Astrocyte (in vitro differentiated cells and primary cell): ENCODE data around the gene CD207. TPM values are rescaled to one million over a fixed set of nuclear protein-coding genes. Genes with fewer than 3 reads are reported as not detected.

Experiments used
- DNase-seq: peaks from one replicate; pipeline ENCODE4 v3.0.0-alpha.2; 2010; ENCODE audit warnings: low read depth
- FAIRE-seq: peaks from 2 replicates; lab custom pipeline; 2011; peaks lifted over from hg19 to GRCh38; lab: Jason Lieb, UNC
- H2AFZ ChIP-seq: 2 replicates; pipeline ENCODE4 v1.6.0; 2012; ENCODE audit warnings: low read depth, low read length, inconsistent platforms
- H3K27ac ChIP-seq: 2 replicates; pipeline ENCODE4 v1.5.1; 2011; ENCODE audit warnings: low read depth, low read length, inconsistent platforms
- H3K27me3 ChIP-seq: 2 replicates; pipeline ENCODE4 v1.6.0; 2011; ENCODE audit warnings: low read length, inconsistent platforms; ENCODE audit not compliant: insufficient read depth
- H3K36me3 ChIP-seq: 2 replicates; pipeline ENCODE4 v1.5.1; 2011; ENCODE audit warnings: low read length, inconsistent platforms; ENCODE audit not compliant: insufficient read depth
- H3K4me1 ChIP-seq: 2 replicates; pipeline ENCODE4 v1.5.1; 2011; ENCODE audit warnings: low read length, inconsistent platforms; ENCODE audit not compliant: insufficient read depth
- H3K4me2 ChIP-seq: 2 replicates; pipeline ENCODE4 v1.6.0; 2012; ENCODE audit warnings: low read length, inconsistent platforms
- H3K4me3 ChIP-seq: 2 replicates; pipeline ENCODE4 v1.5.1; 2011; ENCODE audit warnings: low read depth, mild to moderate bottlenecking, low read length, inconsistent platforms; ENCODE audit not compliant: insufficient read depth
- H3K79me2 ChIP-seq: 2 replicates; pipeline ENCODE4 v1.6.0; 2012; ENCODE audit warnings: mild to moderate bottlenecking, low read length, inconsistent platforms; ENCODE audit not compliant: insufficient read depth
- H3K9ac ChIP-seq: 2 replicates; pipeline ENCODE4 v1.6.0; 2012; ENCODE audit warnings: mild to moderate bottlenecking, low read length, inconsistent platforms
- H3K9me3 ChIP-seq: 2 replicates; pipeline ENCODE4 v1.5.1; 2012; ENCODE audit warnings: low read depth, mild to moderate bottlenecking, low read length, inconsistent platforms; ENCODE audit not compliant: insufficient read depth
- H4K20me1 ChIP-seq: 2 replicates; pipeline ENCODE4 v1.6.0; 2012; ENCODE audit warnings: low read length, inconsistent platforms; ENCODE audit not compliant: insufficient read depth
- H3K27ac Mint-ChIP-seq: one replicate; pipeline ENCODE4 v1.8.0; 2021; ENCODE audit warnings: mild to moderate bottlenecking, mixed read lengths; ENCODE audit not compliant: unreplicated experiment
- H3K27me3 Mint-ChIP-seq: one replicate; pipeline ENCODE4 v1.8.0; 2021; ENCODE audit warnings: low read depth, mixed read lengths; ENCODE audit not compliant: unreplicated experiment
- H3K36me3 Mint-ChIP-seq: one replicate; pipeline ENCODE4 v1.8.0; 2021; ENCODE audit warnings: low read depth, mixed read lengths; ENCODE audit not compliant: unreplicated experiment
- H3K4me1 Mint-ChIP-seq: one replicate; pipeline ENCODE4 v1.8.0; 2021; ENCODE audit warnings: low read depth, mixed read lengths; ENCODE audit not compliant: unreplicated experiment
- H3K4me3 Mint-ChIP-seq: one replicate; pipeline ENCODE4 v1.8.0; 2021; ENCODE audit warnings: mild to moderate bottlenecking, moderate library complexity, mixed read lengths; ENCODE audit not compliant: unreplicated experiment
- H3K9me3 Mint-ChIP-seq: one replicate; pipeline ENCODE4 v1.8.0; 2021; ENCODE audit warnings: mild to moderate bottlenecking, mixed read lengths; ENCODE audit not compliant: unreplicated experiment
- EZH2 ChIP-seq: IDR thresholded peaks from 2 replicates; pipeline ENCODE4 v1.6.1; 2012; ENCODE audit warnings: mild to moderate bottlenecking, low read length, inconsistent platforms; ENCODE audit not compliant: insufficient read depth
- total RNA-seq: library from RNA; stranded (reverse); gene quantifications from 2 replicates; pipeline ENCODE4 v1.2.1, GENCODE V29; 2021
- TF ChIP-seq, protein P1 (sequence below): IDR thresholded peaks from 2 replicates; pipeline ENCODE4 v1.5.1; 2011; ENCODE audit warnings: low read depth, mild to moderate bottlenecking, inconsistent platforms, low read length, moderate library complexity; ENCODE audit not compliant: insufficient read depth

Gene CD207
- total RNA-seq, 1 donor from 2014 or later, result not detected

DNA sequence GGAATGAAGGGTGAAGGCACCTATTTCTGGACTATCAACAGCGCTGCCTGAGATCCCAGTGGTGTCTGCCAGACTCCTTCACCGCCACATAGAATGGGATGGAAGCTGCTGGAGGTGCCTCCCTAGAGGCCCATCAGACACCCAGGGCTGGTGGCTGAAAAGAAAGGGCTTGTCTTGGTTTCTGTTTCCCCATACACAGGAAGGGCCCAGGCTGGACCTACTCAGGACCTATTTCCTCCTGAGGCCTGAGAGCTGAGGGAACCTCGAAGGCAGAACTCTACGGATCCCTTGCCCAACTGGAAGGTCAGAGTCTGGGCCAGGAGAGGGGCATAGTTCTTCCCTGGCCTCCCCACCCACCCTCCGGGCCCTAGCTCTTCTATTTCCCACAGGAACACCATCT is 12.4 kb downstream of the CD207 start:
- Histone ChIP-seq H3K4me2 (no peak overlapping the region), H2AFZ (no peak overlapping the region), H3K4me3 (no peak overlapping the region), H3K36me3 (no peaks in the 10 kb centered on the region), H3K9ac (no peak overlapping the region), H3K27ac (no peak overlapping the region), H3K4me1 (no peaks in the 10 kb centered on the region), H3K27me3 (peaks cover 10% of the 10 kb centered on the region), H4K20me1 (no peaks in the 10 kb centered on the region), H3K79me2 (no peaks in the 10 kb centered on the region), H3K9me3 (no peaks in the 10 kb centered on the region)
- TF ChIP-seq EZH2, result no peak
- TF ChIP-seq, protein P1, sequence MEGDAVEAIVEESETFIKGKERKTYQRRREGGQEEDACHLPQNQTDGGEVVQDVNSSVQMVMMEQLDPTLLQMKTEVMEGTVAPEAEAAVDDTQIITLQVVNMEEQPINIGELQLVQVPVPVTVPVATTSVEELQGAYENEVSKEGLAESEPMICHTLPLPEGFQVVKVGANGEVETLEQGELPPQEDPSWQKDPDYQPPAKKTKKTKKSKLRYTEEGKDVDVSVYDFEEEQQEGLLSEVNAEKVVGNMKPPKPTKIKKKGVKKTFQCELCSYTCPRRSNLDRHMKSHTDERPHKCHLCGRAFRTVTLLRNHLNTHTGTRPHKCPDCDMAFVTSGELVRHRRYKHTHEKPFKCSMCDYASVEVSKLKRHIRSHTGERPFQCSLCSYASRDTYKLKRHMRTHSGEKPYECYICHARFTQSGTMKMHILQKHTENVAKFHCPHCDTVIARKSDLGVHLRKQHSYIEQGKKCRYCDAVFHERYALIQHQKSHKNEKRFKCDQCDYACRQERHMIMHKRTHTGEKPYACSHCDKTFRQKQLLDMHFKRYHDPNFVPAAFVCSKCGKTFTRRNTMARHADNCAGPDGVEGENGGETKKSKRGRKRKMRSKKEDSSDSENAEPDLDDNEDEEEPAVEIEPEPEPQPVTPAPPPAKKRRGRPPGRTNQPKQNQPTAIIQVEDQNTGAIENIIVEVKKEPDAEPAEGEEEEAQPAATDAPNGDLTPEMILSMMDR, result no peak
- H3K27me3 Mint-ChIP-seq, result peaks cover 25% of the 10 kb centered on the region
- H3K9me3 Mint-ChIP-seq, result peaks cover 6% of the 10 kb centered on the region
- no peak overlapping the region for H3K27ac Mint-ChIP-seq
- H3K4me1 Mint-ChIP-seq, result no peaks in the 10 kb centered on the region
- no peaks in the 10 kb centered on the region for H3K36me3 Mint-ChIP-seq
- no peak overlapping the region for H3K4me3 Mint-ChIP-seq
- FAIRE-seq (no peak), DNase-seq (no peak)

DNA sequence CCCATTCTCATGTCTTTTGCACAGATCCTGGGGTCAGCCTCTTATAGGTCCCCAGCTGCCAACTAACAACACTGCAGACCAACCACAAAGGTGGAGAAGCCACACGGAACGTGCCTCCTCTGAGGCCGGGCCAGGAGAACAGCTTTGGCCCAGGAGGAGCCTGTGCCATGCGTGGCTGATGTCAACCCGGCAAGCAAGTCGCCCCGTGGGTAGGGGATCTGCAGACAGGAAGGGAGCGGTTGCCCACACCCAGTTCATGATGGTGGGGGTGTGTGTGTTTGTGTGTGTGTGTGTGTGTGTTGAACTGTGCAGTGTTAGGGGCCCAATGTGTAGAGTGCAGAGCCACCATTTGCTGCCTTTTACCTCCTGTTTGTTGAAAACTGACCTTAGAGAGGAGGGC is 12.8 kb downstream of the CD207 start:
- peaks cover 6% of the 10 kb centered on the region for H3K9me3 Mint-ChIP-seq
- no peak for FAIRE-seq

DNA sequence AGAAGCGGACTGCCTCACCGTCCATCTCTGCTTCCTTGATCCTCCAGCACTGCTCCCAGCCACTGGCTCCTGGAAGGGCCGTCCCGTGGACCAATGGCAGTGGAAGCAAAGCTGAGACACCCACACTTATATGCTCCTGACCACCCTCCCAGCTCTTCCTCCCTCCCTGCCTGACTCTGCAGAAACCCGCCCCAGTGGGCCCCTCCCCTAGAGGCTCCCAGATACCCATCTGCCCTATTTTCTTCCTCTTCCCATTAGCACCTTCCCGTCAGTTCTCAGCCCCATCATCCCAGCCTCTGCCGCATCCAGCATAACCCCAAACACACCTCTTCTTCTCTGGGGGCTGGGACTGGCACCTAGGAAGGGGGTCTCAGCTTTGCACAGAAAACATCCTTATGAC is 15.1 kb downstream of the CD207 start, which contains the start of gene CLEC4F:
Gene CLEC4F (minus strand): TSS at position 101 of the 400 bp plus-strand sequence. CDS start 76 bp downstream, at position 25.
- Mint-ChIP-seq H3K27ac (no peak within 1 kb of the TSS), H3K4me3 (no peak within 1 kb of the TSS), H3K36me3 (no peaks in the 10 kb centered on the region), H3K4me1 (no peaks in the 10 kb centered on the region), H3K27me3 (peaks cover 33% of the 10 kb centered on the region), H3K9me3 (peaks cover 6% of the 10 kb centered on the region)
- FAIRE-seq (no peak), DNase-seq (no peak)
- TF ChIP-seq EZH2, result no peak
- H3K4me3 ChIP-seq, result no peak within 1 kb of the TSS
- H3K9me3 ChIP-seq, result no peaks in the 10 kb centered on the region
- no peaks in the 10 kb centered on the region for H3K36me3 ChIP-seq
- no peak within 1 kb of the TSS for H3K4me2 ChIP-seq
- H4K20me1 ChIP-seq, result no peaks in the 10 kb centered on the region
- no peaks in the 10 kb centered on the region for H3K4me1 ChIP-seq
- no peak within 1 kb of the TSS for H3K9ac ChIP-seq
- no peaks in the 10 kb centered on the region for H3K79me2 ChIP-seq
- no peak within 1 kb of the TSS for H3K27ac ChIP-seq
- H3K27me3 ChIP-seq, result peaks cover 25% of the 10 kb centered on the region
- no peak within 1 kb of the TSS for H2AFZ ChIP-seq

More for the DNA sequence above, 12.8 kb downstream of the CD207 start:
- H3K4me2 ChIP-seq, result no peak overlapping the region
- no peak for TF ChIP-seq EZH2
- TF ChIP-seq, protein P1, result no peak
- no peaks in the 10 kb centered on the region for H3K4me1 Mint-ChIP-seq
- no peak overlapping the region for H2AFZ ChIP-seq
- no peaks in the 10 kb centered on the region for H3K9me3 ChIP-seq
- DNase-seq, result no peak
- H3K36me3 Mint-ChIP-seq, result no peaks in the 10 kb centered on the region
- H3K4me3 ChIP-seq, result no peak overlapping the region
- no peaks in the 10 kb centered on the region for H3K36me3 ChIP-seq
- no peak overlapping the region for H3K27ac Mint-ChIP-seq
- H3K27me3 ChIP-seq, result peaks cover 12% of the 10 kb centered on the region
- H3K4me3 Mint-ChIP-seq, result no peak overlapping the region
- no peaks in the 10 kb centered on the region for H3K79me2 ChIP-seq
- H3K9ac ChIP-seq, result no peak overlapping the region
- no peaks in the 10 kb centered on the region for H3K4me1 ChIP-seq
- H4K20me1 ChIP-seq, result no peaks in the 10 kb centered on the region
- peaks cover 26% of the 10 kb centered on the region for H3K27me3 Mint-ChIP-seq
- no peak overlapping the region for H3K27ac ChIP-seq
